ENCODE results near the gene DMXL1. TPM values are rescaled to one million over a fixed set of nuclear protein-coding genes. Genes with fewer than 3 reads are reported as not detected.

The DMXL1 gene
- total and polyA plus RNA-seq, 4 donors, result 4.3 to 38.1 (median 25.1) TPM

DNA sequence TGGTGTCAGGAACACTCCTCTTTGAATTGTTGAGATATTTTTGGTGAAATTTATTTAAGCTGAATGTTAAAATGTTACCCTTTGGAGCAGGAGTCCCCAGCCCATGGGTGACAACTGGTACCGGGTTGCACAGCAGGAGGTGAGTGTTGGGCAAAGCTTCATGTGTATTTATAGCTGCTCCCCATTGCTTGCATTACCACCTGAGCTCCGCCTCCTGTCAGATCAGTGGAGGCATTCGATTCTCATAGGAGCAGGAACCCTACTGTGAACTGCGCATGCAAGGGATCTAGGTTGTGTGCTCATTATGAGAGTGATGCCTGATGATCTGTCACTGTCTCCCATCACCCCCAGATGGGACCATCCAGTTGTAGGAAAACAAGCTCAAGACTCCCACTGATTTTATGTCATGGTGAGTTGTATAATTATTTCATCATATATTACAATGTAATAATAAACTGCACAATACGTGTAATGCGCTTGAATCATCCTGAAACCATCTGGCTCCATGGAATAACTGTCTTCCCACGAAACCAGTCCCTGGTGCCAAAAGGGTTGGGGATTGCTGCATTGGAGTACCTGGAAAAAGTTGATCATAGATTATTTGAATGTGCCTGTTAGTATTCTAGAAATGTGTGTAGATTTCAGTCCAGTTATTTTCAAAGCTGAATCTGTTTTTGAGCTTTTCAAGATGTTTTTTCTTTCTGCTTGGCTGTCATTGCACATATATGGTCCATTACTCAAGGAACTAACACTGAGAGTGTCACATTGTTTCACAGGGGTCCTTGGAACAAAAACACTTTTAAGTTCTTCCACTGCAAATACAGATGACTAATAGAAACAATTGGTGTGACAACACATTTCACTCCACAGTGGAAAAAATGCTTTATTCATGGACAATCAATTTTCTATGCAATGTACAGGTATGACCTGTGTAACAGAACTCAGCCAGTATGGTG is 180.3 kb downstream of the DMXL1 start (continued):
- TF ChIP-seq ZBTB33 (IDR thresholded peaks at IDR 0.05), result no peak

- Histone ChIP-seq H3K27ac (ENCODE audit: low read depth in 1 of 2, low read length in 2 of 2) (no peak overlapping the region), H3K27me3 (ENCODE audit: control insufficient read depth in 4 of 4, insufficient read depth in 4 of 4, low read length in 3 of 4) (no peaks in the 10 kb centered on the region), H3K4me3 (ENCODE audit: low read depth in 1 of 3, low read length in 3 of 3) (no peak overlapping the region), H3K9me3 (ENCODE audit: control insufficient read depth in 4 of 4, low read length in 3 of 4) (peaks cover 0 to 18% (median 1%) of the 10 kb centered on the region in 4 donors), H3K4me1 (ENCODE audit: control insufficient read depth in 4 of 4, insufficient read depth in 4 of 4, low read length in 3 of 4) (no peaks in the 10 kb centered on the region), H3K36me3 (ENCODE audit: control insufficient read depth in 4 of 4, insufficient read depth in 3 of 4, low read depth in 1 of 4, low read length in 3 of 4) (peaks cover 0 to 8% (median 2%) of the 10 kb centered on the region in 4 donors), H3K9ac (ENCODE audit: low read depth in 1 of 2, low read length in 2 of 2) (no peak overlapping the region)
- no peak for DNase-seq (ENCODE audit: low spot score)
- WGBS, result 89% methylated on average over 5 of the region's 5 CpGs
- TF ChIP-seq, protein P1, sequence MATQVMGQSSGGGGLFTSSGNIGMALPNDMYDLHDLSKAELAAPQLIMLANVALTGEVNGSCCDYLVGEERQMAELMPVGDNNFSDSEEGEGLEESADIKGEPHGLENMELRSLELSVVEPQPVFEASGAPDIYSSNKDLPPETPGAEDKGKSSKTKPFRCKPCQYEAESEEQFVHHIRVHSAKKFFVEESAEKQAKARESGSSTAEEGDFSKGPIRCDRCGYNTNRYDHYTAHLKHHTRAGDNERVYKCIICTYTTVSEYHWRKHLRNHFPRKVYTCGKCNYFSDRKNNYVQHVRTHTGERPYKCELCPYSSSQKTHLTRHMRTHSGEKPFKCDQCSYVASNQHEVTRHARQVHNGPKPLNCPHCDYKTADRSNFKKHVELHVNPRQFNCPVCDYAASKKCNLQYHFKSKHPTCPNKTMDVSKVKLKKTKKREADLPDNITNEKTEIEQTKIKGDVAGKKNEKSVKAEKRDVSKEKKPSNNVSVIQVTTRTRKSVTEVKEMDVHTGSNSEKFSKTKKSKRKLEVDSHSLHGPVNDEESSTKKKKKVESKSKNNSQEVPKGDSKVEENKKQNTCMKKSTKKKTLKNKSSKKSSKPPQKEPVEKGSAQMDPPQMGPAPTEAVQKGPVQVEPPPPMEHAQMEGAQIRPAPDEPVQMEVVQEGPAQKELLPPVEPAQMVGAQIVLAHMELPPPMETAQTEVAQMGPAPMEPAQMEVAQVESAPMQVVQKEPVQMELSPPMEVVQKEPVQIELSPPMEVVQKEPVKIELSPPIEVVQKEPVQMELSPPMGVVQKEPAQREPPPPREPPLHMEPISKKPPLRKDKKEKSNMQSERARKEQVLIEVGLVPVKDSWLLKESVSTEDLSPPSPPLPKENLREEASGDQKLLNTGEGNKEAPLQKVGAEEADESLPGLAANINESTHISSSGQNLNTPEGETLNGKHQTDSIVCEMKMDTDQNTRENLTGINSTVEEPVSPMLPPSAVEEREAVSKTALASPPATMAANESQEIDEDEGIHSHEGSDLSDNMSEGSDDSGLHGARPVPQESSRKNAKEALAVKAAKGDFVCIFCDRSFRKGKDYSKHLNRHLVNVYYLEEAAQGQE (IDR thresholded peaks at IDR 0.05), result no peak
- TF ChIP-seq HNF4A (conservative IDR thresholded peaks at IDR 0.05), result peak in 1 of 2 donors; percentile 25
- TF ChIP-seq, protein P2, sequence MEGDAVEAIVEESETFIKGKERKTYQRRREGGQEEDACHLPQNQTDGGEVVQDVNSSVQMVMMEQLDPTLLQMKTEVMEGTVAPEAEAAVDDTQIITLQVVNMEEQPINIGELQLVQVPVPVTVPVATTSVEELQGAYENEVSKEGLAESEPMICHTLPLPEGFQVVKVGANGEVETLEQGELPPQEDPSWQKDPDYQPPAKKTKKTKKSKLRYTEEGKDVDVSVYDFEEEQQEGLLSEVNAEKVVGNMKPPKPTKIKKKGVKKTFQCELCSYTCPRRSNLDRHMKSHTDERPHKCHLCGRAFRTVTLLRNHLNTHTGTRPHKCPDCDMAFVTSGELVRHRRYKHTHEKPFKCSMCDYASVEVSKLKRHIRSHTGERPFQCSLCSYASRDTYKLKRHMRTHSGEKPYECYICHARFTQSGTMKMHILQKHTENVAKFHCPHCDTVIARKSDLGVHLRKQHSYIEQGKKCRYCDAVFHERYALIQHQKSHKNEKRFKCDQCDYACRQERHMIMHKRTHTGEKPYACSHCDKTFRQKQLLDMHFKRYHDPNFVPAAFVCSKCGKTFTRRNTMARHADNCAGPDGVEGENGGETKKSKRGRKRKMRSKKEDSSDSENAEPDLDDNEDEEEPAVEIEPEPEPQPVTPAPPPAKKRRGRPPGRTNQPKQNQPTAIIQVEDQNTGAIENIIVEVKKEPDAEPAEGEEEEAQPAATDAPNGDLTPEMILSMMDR (IDR thresholded peaks at IDR 0.05; ENCODE audit: low read depth, low read length, missing input control), result peak; percentile 35
- peak; percentile 65 to 76 for TF ChIP-seq RAD21 (IDR thresholded peaks at IDR 0.05)
These were observed 184.9 kb downstream of the DMXL1 start for GRCh38 chr5:119255571-119256356.

GRCh38 chr5:119257613-119258012 is 186.7 kb downstream of the DMXL1 start:
- H3K36me3 ChIP-seq (ENCODE audit: control insufficient read depth in 4 of 4, insufficient read depth in 3 of 4, low read depth in 1 of 4, low read length in 3 of 4), result no peaks in the 10 kb centered on the region
- no peak for DNase-seq (ENCODE audit: low spot score)
- no peak overlapping the region for H3K9ac ChIP-seq (ENCODE audit: low read depth in 1 of 2, low read length in 2 of 2)
- no peak overlapping the region for H3K4me3 ChIP-seq (ENCODE audit: low read depth in 1 of 3, low read length in 3 of 3)
- peaks cover 2 to 24% (median 4%) of the 10 kb centered on the region in 4 donors for H3K9me3 ChIP-seq (ENCODE audit: control insufficient read depth in 4 of 4, low read length in 3 of 4)
- H3K4me1 ChIP-seq (ENCODE audit: control insufficient read depth in 4 of 4, insufficient read depth in 4 of 4, low read length in 3 of 4), result no peaks in the 10 kb centered on the region
- 89% methylated on average over 3 of the region's 3 CpGs for WGBS
- no peaks in the 10 kb centered on the region for H3K27me3 ChIP-seq (ENCODE audit: control insufficient read depth in 4 of 4, insufficient read depth in 4 of 4, low read length in 3 of 4)
- H3K27ac ChIP-seq (ENCODE audit: low read depth in 1 of 2, low read length in 2 of 2), result no peak overlapping the region
- no peak for TF ChIP-seq YY1 (IDR thresholded peaks at IDR 0.05)
- TF ChIP-seq JUND (IDR thresholded peaks at IDR 0.05), result no peak
- TF ChIP-seq NR2F2 (IDR thresholded peaks at IDR 0.05), result no peak
- TF ChIP-seq HNF4A (conservative IDR thresholded peaks at IDR 0.05), result no peak
- TF ChIP-seq, protein P3, sequence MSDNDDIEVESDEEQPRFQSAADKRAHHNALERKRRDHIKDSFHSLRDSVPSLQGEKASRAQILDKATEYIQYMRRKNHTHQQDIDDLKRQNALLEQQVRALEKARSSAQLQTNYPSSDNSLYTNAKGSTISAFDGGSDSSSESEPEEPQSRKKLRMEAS (IDR thresholded peaks at IDR 0.05), result no peak
- no peak for TF ChIP-seq TAF1 (conservative IDR thresholded peaks at IDR 0.05)
- no peak for TF ChIP-seq GABPA (IDR thresholded peaks at IDR 0.05 in 1 of 2, conservative IDR thresholded peaks at IDR 0.05 in 1 of 2)
- TF ChIP-seq FOXA1 (IDR thresholded peaks at IDR 0.05), result no peak
- TF ChIP-seq, protein P2 (IDR thresholded peaks at IDR 0.05; ENCODE audit: low read depth, low read length, missing input control), result no peak
- TF ChIP-seq RAD21 (IDR thresholded peaks at IDR 0.05), result no peak
- no peak for TF ChIP-seq ATF3 (IDR thresholded peaks at IDR 0.05)
- no peak for TF ChIP-seq RXRA (IDR thresholded peaks at IDR 0.05)
- no peak for TF ChIP-seq HNF4G (IDR thresholded peaks at IDR 0.05)
- no peak for TF ChIP-seq FOXA2 (IDR thresholded peaks at IDR 0.05)

All from liver (tissue), 9 donors.